Stimulated activated naive CD8-positive, alpha-beta T cell treated with anti-CD3 and anti-CD28 coated beads, Interleukin-15, amount 100 ng/mL, for 72 hours (primary cell): ENCODE measurements around the gene TUBE1.

Experiments
- ATAC-seq: fragments of 150-1000 bp; cut with Tn5 transposase; 2 replicates; pipeline ENCODE4 v1.10.0; 2021; ENCODE audit warnings: mild to moderate bottlenecking, moderate library complexity
- DNase-seq, 2 donors: peaks; one replicate each; pipeline ENCODE4 v3.0.0; 2021 to 2022
- H3K27ac Mint-ChIP-seq, 2 donors: one replicate each; pipeline ENCODE4 v1.8.0; 2022; ENCODE audit warnings: mild to moderate bottlenecking in 2 of 2, mixed read lengths in 2 of 2, moderate library complexity in 2 of 2
- H3K27me3 Mint-ChIP-seq: one replicate; pipeline ENCODE4 v1.8.0; 2022; ENCODE audit warnings: mixed read lengths
- H3K4me1 Mint-ChIP-seq: one replicate; pipeline ENCODE4 v1.8.0; 2022; ENCODE audit warnings: mild to moderate bottlenecking, mixed read lengths
- H3K4me3 Mint-ChIP-seq, 2 donors: one replicate each; pipeline ENCODE4 v1.8.0; 2022; ENCODE audit warnings: mild to moderate bottlenecking in 2 of 2, mixed read lengths in 2 of 2, moderate library complexity in 1 of 2
- H3K9me3 Mint-ChIP-seq, 2 donors: one replicate each; pipeline ENCODE4 v1.8.0; 2022; ENCODE audit warnings: mixed read lengths in 2 of 2

The TUBE1 gene

DNA sequence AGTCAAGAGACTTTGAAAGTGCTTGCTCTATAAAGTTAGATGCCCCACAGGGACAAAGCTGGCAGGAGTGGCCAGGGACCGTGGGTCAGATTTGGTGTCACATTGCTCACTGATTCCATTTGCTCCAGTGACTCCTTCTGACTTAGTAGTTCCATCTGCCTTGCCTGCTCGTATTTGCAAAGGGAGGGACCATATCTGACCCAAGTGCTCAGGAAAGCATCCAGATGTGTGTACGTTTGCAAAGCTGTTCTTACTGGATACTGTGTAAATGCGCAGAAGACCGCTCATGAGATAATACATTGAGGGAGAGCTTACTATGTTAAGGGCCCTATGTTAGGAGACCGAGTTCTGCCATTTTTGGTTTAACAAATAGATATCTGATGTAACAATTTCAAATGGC lies 54.6 kb downstream of the TUBE1 start:
- H3K9me3 Mint-ChIP-seq: no peaks in the 10 kb centered on the region
- H3K27me3 Mint-ChIP-seq: no peaks in the 10 kb centered on the region
- peaks cover 98% of the 10 kb centered on the region for H3K4me1 Mint-ChIP-seq
- DNase-seq: no peak
- no peak overlapping the region for H3K27ac Mint-ChIP-seq
- no peak overlapping the region for H3K4me3 Mint-ChIP-seq
- no peak for ATAC-seq

DNA sequence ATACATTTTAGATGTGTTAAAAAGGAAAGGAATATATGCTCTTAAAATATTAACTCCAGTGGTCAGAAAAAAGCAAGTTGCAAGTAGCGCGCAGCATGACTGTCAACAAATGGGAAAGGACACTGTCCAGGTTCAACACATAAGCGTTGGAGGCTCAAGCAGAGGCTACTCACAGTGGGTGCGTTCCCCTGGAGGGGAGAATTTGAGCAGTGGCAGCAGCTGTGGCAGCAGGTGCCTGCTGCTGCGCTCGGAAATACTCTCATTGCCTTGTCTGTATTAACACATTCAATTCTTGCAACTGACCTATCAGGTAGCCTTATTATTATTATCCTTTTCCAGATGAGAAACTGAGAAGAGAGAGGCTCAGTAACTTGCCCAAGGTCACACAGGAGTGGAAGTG lies 55.3 kb downstream of the TUBE1 start:
- H3K27me3 Mint-ChIP-seq: no peaks in the 10 kb centered on the region
- no peaks in the 10 kb centered on the region for H3K9me3 Mint-ChIP-seq

DNA sequence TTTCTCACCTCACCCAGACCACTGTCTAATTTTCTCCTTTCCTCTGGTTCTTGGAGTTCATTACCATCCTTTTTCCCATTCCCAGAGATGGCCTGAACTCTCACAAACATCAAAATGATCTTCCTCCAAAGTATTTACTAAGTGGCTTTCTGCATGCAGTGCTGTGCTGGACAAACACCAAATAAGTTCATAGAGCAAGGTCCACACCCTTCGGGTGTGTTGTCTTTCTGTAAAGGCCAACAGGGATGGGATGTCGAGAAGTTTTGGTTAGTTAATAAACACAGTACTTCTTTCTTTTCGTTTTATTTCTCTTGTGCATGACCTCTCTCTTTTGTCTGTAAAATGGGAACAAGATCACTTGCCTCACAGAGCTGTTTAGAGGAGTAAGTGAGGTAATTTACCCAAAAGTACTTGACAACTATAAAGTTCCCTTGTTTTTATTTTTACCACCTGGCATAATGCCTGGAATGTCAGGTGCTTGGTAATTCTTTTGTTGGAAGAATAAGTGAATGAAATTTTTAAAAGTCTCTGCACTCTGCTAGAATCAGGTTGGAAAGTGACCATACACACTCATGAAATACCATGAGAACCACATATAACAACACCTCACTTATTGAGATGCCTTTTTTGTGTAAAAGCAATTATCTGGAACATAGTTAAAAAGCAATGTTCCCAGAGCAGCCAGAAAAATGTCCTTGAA lies 56.2 kb downstream of the TUBE1 start:
- no peak overlapping the region for H3K4me3 Mint-ChIP-seq
- peaks cover 99% of the 10 kb centered on the region for H3K4me1 Mint-ChIP-seq
- peak overlapping the region in 1 of 2 donors; percentile 15 for H3K27ac Mint-ChIP-seq
- ATAC-seq (no peak), DNase-seq (no peak)
- no peaks in the 10 kb centered on the region for H3K27me3 Mint-ChIP-seq
- peaks cover 4 to 6% of the 10 kb centered on the region in 2 donors for H3K9me3 Mint-ChIP-seq

More for the DNA sequence above, 55.3 kb downstream of the TUBE1 start:
- DNase-seq (no peak), ATAC-seq (no peak)
- Mint-ChIP-seq H3K4me1 (peaks cover 99% of the 10 kb centered on the region), H3K4me3 (no peak overlapping the region), H3K27ac (no peak overlapping the region)

DNA sequence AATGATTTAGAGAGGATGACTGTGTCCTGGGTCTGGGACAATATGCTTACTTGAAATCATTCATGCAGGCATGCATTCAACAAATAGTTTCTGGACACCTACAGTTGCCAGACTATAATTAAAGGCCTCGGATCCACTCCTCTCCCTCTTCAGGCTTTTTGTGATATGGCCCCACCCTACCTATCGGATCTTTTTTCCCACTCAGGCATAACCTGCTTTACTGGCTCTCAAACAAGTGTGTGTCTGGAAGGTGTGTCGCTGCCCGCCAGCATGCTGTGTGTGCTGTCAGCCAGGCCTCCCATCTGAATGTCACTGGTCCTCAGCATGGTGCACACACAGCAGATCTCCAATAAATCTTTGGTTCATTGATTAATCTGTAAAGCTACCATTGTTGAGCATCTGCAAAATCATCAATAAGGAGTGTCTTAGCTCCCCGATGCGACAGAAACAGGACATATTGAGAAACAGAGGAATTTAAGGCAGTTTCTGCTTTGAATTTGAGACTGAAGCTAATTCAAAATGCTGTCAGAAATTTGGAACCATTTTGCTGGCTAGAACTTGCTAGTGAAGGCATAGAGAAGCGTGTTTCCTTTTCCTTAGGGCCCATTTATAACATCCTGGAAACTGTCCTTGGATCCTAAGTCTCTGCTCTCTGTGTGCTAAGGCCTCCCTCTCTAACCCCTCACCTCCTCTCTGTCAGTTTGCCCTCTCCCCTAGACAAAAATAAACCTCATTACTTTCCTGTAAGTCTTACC lies 56.9 kb downstream of the TUBE1 start:
- no peak for DNase-seq
- H3K4me3 Mint-ChIP-seq: peak overlapping the region in 1 of 2 donors; percentile 24
- H3K4me1 Mint-ChIP-seq: peaks cover 93% of the 10 kb centered on the region
- H3K9me3 Mint-ChIP-seq: peaks cover 6 to 7% of the 10 kb centered on the region in 2 donors
- no peaks in the 10 kb centered on the region for H3K27me3 Mint-ChIP-seq
- peak overlapping the region in 1 of 2 donors; percentile 15 for H3K27ac Mint-ChIP-seq
- no peak for ATAC-seq

DNA sequence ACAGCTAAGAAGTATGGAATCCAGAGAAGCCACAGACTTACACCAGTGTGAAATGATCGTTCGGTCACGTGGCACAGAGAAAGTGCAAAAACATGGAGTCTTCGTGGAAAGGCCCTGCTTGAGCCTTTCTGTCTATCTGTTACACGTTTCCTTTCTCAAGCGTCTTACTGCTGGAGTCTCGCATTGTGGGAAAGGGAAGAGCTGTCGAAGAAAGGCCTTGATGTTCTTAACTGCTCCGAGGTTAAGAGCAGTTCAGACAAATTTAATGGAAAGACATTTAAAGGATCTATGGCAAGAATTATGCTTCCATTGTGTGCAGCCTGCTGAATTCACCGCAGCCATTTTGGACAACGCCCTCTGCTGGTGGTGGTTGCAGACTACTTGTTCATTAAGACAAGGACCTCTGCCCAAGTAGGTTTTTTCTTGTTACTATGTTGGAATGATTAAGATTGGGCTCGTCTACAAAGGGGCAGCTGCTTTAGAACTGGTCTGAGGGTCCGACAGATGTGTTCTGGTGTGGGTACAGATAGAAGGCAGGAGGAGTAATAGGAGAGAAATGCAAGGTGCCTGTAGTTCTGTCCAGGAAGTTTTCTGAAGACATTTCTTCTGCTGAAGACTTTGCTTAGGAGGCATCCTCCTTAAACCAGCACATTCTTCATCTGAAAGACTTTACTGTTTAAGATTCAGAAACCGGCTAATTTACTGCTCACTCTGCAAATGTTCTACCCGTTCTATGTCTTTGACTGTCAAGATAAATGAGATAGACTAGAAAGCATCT lies 58.0 kb downstream of the TUBE1 start:
- Mint-ChIP-seq H3K9me3 (peaks cover 11 to 14% of the 10 kb centered on the region in 2 donors), H3K4me1 (peaks cover 81% of the 10 kb centered on the region), H3K4me3 (no peak overlapping the region), H3K27me3 (no peaks in the 10 kb centered on the region), H3K27ac (peak overlapping the region; percentile 28 to 54)
- ATAC-seq (no peak), DNase-seq (peak; percentile 64 to 68)

DNA sequence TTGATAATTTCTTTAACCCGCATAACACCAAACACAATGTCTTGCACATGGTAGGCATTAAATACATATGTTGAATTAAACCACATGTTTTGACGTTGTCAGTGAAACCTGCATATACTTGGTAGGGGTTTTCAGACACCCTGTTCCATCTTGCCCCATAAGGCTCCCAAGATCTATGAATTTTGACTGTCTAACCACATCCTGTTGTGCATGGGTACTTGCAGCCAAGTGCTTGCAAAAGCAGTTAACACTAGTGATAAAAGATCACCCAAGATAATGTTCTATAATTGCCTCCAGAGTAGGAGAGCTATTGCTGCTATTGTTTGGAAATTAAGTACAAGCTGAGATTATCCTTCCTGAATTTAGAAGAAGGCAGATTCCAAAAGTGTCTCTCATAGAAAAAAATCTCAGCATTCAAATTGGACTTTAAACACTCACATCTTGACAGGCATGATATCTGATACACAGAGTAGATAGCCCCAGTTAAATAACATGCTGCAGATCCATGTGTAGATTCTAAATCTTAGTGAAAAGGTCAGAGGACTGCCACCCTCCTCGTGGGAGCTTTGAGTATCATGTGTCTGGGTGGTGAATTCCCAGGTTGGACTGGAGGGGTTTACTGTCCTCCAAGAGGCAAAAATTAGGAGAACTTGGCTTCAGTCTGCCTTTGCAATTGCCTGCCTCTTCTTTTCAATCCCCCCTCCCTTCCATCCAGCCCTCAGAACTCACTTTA lies 59.2 kb downstream of the TUBE1 start:
- Mint-ChIP-seq H3K27ac (peak overlapping the region; percentile 8 to 88), H3K27me3 (no peaks in the 10 kb centered on the region), H3K4me1 (peaks cover 70% of the 10 kb centered on the region), H3K9me3 (peaks cover 12 to 23% of the 10 kb centered on the region in 2 donors), H3K4me3 (peak overlapping the region; percentile 45 to 65)
- ATAC-seq: peak; percentile 99
- DNase-seq: peak; percentile 39 to 55

DNA sequence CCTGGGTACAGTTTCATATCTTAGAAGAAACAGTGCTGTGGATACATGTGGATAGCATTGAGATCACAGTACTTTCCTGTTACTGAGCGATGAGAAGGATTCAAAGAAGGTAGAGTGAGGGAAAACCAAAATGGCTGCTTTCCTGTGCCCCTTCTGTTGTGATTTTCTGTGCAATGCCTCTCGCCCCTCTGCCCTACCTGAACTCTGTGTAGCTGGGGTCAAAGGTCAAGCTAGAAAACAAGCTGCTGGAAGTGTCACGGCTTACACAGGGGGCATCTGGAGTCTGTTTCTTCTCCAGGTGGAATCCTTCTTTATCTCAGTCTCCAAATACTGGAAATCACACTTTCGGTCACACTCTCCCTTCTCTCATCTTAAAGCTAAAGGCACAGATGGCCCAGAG lies 60.3 kb downstream of the TUBE1 start:
- Mint-ChIP-seq H3K4me1 (peaks cover 68% of the 10 kb centered on the region), H3K4me3 (no peak overlapping the region)
- no peak for ATAC-seq

DNA sequence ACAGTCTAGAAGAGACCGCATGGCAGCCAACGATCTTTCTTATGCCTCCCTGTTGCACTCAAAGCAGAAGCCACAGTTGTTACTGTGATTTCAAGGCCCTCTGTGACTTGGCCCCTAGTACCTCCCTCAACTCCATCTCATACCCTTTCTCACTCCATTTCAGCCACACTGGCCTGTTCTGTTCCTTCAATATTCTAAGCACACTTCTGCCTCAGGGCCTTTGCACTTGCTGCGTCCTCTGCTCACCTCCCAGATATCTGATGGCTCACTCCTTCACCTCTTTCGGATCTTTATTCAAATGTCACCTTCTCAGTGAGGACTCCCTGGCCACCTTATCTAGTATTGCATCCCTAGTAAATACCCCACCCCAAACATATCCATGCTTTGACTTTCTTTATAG lies 62.8 kb downstream of the TUBE1 start:
- H3K4me1 Mint-ChIP-seq: peaks cover 49% of the 10 kb centered on the region
- ATAC-seq: no peak
- H3K27ac Mint-ChIP-seq: no peak overlapping the region

More for the DNA sequence above, 60.3 kb downstream of the TUBE1 start:
- Mint-ChIP-seq H3K9me3 (peaks cover 12 to 23% of the 10 kb centered on the region in 2 donors), H3K27me3 (no peaks in the 10 kb centered on the region), H3K27ac (peak overlapping the region; percentile 81 to 88)
- no peak for DNase-seq

DNA sequence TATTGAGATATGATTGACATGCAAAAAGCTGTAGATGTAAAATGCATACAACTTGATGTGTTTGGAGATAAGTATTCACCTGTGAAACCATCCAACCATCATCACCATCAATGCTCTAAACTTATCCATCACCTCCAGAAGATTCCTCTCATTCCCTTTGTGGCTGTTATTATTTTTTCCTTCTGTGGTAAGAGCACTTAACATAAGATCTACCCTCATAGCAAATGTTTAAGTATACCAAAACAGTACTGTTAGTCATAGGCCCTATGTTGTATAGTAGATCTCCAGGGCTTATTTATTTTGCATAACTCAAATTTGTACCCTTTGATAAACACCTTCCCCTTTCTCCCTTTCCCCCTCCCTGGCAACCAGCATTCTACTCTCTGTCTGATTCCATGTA lies 64.5 kb downstream of the TUBE1 start:
- Mint-ChIP-seq H3K27me3 (no peaks in the 10 kb centered on the region), H3K4me1 (peaks cover 40% of the 10 kb centered on the region), H3K4me3 (no peak overlapping the region), H3K27ac (no peak overlapping the region), H3K9me3 (peaks cover 12 to 23% of the 10 kb centered on the region in 2 donors)
- ATAC-seq: no peak
- DNase-seq: no peak

More for the DNA sequence above, 62.8 kb downstream of the TUBE1 start:
- Mint-ChIP-seq H3K4me3 (no peak overlapping the region), H3K9me3 (peaks cover 12 to 23% of the 10 kb centered on the region in 2 donors), H3K27me3 (no peaks in the 10 kb centered on the region)
- no peak for DNase-seq

DNA sequence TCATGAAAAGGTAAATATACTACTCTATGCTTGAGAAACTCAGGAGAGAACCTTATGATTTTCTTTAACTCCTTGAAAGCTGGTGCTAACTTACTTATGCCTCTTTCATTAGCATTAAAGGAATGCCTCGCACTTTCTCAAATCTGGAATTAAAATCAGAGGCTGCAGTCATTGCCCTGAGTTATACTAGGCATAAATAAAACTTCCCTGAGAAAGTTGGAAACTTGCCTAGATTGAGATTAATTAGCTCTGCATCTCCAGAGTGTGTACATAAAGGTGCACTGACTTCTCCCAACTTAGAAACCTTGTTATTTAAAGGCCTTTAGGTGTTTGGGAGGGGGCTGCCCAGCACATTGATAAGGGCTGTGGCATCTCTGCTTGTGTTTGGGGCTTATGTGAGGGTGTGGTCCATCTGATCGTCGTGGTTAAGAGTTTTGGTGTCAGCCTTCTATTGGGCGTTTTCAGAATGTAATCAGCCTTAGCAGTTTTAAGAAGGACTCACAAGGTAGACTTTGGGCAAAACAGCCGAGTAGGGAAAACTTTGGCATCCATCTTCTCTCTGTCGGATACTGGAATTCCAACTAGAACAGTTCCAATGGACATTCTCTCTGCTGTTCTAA lies 65.5 kb downstream of the TUBE1 start:
- ATAC-seq: no peak

More for the DNA sequence above, 65.5 kb downstream of the TUBE1 start:
- peaks cover 12 to 23% of the 10 kb centered on the region in 2 donors for H3K9me3 Mint-ChIP-seq
- DNase-seq: no peak
- no peak overlapping the region for H3K27ac Mint-ChIP-seq
- H3K4me3 Mint-ChIP-seq: no peak overlapping the region
- no peaks in the 10 kb centered on the region for H3K27me3 Mint-ChIP-seq
- H3K4me1 Mint-ChIP-seq: peaks cover 40% of the 10 kb centered on the region
